H1 (cell line): Measurements from ENCODE around the gene ADTRP. TPM values are rescaled to one million over a fixed set of nuclear protein-coding genes. Genes with fewer than 3 reads are reported as not detected.

Experiments
- ASH2L ChIP-seq: fragments of 200-600, 300-600 bp; sonication (generic); IDR thresholded peaks from one replicate; pipeline ENCODE4 v1.7.1; 2017; ENCODE audit warnings: low read length
- ATF3 ChIP-seq: IDR thresholded peaks from 2 replicates; pipeline ENCODE4 v1.6.1; 2011; ENCODE audit warnings: low read depth, mild to moderate bottlenecking, low read length; ENCODE audit not compliant: insufficient read depth
- BACH1 ChIP-seq: IDR thresholded peaks from 2 replicates; pipeline ENCODE4 v1.6.1; 2012; ENCODE audit warnings: low read length, improper control_type of control experiment
- CBX8 ChIP-seq: fragments of 300-800, 300-1000 bp; sonication (generic); IDR thresholded peaks from 2 replicates; pipeline ENCODE4 v1.7.1; 2016; ENCODE audit warnings: low read depth, low read length, borderline replicate concordance
- CHD7 ChIP-seq: fragments of 300-600 bp; sonication (generic); IDR thresholded peaks from 2 replicates; pipeline ENCODE4 v1.7.1; 2012; ENCODE audit warnings: low read length, moderate library complexity, mild to moderate bottlenecking, inconsistent platforms; ENCODE audit not compliant: insufficient replicate concordance
- CREB1 ChIP-seq: IDR thresholded peaks from 2 replicates; pipeline ENCODE4 v1.6.1; 2012; ENCODE audit warnings: inconsistent platforms
- JUN ChIP-seq: IDR thresholded peaks from 2 replicates; pipeline ENCODE4 v1.6.1; 2011; ENCODE audit warnings: low read depth, mild to moderate bottlenecking, improper control_type of control experiment, low read length
- KDM5A ChIP-seq: fragments of 200-600 bp; IDR thresholded peaks from 2 replicates; pipeline ENCODE4 v1.7.1; 2012; ENCODE audit warnings: mild to moderate bottlenecking, low read length, inconsistent platforms, mixed read lengths
- MAFK ChIP-seq: IDR thresholded peaks from 2 replicates; pipeline ENCODE4 v1.6.1; 2012; ENCODE audit warnings: low read depth, mild to moderate bottlenecking, improper control_type of control experiment, low read length
- MAX ChIP-seq: IDR thresholded peaks from 2 replicates; pipeline ENCODE4 v1.6.1; 2012; ENCODE audit warnings: inconsistent platforms
- POLR2A ChIP-seq, 2 experiments: IDR thresholded peaks; 1 replicate in 1 of 2; 2 replicates in 1 of 2; pipeline ENCODE4 v1.6.1; 2011; ENCODE audit warnings: low read depth in 2 of 2, low read length in 2 of 2, mild to moderate bottlenecking in 2 of 2; ENCODE audit errors: control extremely low read depth in 1 of 2
- SAP30 ChIP-seq: fragments of 300-600 bp; sonication (generic); IDR thresholded peaks from 2 replicates; pipeline ENCODE4 v1.7.1; 2012; ENCODE audit warnings: low read length, moderate library complexity, mild to moderate bottlenecking, inconsistent platforms; ENCODE audit not compliant: insufficient read depth, insufficient replicate concordance
- TCF12 ChIP-seq: IDR thresholded peaks from 2 replicates; pipeline ENCODE4 v1.6.1; 2011; ENCODE audit warnings: low read depth, mild to moderate bottlenecking, low read length
- polyA plus RNA-seq, 7 experiments: library from polyadenylated mRNA; depleted of rRNA in 3 of 7; stranded (reverse) in 5 of 7; unstranded in 2 of 7; fragments of >200 nt in 5 of 7; fragments of 200-250 nt in 2 of 7; gene quantifications; 1 replicate in 5 of 7; 2 replicates in 1 of 7; 4 replicates in 1 of 7; pipeline versions ENCODE4 v1.2.1 to v1.2.3, GENCODE V29; 2011 to 2013; ENCODE audit warnings: missing spikeins in 2 of 7, mixed read lengths in 2 of 7
- total RNA-seq: library from RNA; stranded (reverse); fragmentation: NEBNext Ultra II Directional; extraction: Animal tissue kit (Norgen Biotek cat#: 25700); gene quantifications from 2 replicates; pipeline ENCODE4 v1.2.1, GENCODE V29; 2021

ADTRP gene
- total and polyA plus RNA-seq, 2 of the 8 experiments (the other 6 are each of a cell fraction or from before 2014, with no cell fraction given): 0.08 to 0.45 TPM

GRCh38 chr6:11682561-11682975 is 96.0 kb downstream of the ADTRP start (continued):
- TF ChIP-seq CHD7 (no peak), CBX8 (no peak), ASH2L (no peak), POLR2A (IDR thresholded peaks at IDR 0.05; ENCODE audit: control extremely low read depth in 1 of 2, low read depth in 2 of 2, low read length in 2 of 2) (no peak), MAFK (no peak), CREB1 (no peak), JUN (no peak), BACH1 (no peak), ATF3 (no peak), MAX (no peak), SAP30 (no peak), TCF12 (no peak), KDM5A (no peak)
